ENCODE measurements around the gene SORCS2. TPM values are rescaled to one million over a fixed set of nuclear protein-coding genes. Genes with fewer than 3 reads are reported as not detected.

The SORCS2 gene
- total and polyA plus RNA-seq, 2 of the 8 experiments (the other 6 are each of a cell fraction or from before 2014, with no cell fraction given), result 0.36 to 1.8 TPM

DNA sequence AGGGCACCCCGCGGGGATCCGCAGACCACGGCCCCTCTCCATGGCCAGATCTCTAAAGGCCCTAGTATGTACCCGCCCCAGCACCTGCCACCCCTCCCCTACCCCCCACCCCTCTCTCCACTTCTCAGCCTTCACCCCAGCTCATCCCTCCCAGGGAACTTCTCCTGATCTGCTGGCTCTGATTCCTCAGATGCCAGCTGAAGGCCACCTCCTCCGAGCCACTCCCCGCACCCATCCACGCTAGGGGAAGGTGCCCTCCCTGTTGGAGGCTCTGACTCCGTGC, 230.5 kb downstream of the SORCS2 start:
- DNase-seq (ENCODE audit: low read depth in 1 of 2, low spot score in 2 of 2) (no peak), FAIRE-seq (no peak)
- no peak overlapping the region for H2BK15ac ChIP-seq (ENCODE audit: low read length)
- no peak overlapping the region for H4K91ac ChIP-seq (replicated peaks; ENCODE audit: insufficient read length, low read length)
- H3K23ac ChIP-seq (ENCODE audit: insufficient read length), result no peak overlapping the region
- no peak overlapping the region for H3K9ac ChIP-seq (replicated peaks in 1 of 4; ENCODE audit: extremely low read depth in 1 of 4, low read depth in 3 of 4, low read length in 3 of 4)
- H2BK20ac ChIP-seq (ENCODE audit: low read length), result no peak overlapping the region
- H3K4ac ChIP-seq (replicated peaks; ENCODE audit: insufficient read length, low read depth, low read length), result no peak overlapping the region
- peaks cover 0 to 6% (median under 1%) of the 10 kb centered on the region in 4 experiments; a peak in 4 of 7 replicates for H3K4me1 ChIP-seq (replicated peaks in 1 of 4; ENCODE audit: control insufficient read depth in 3 of 4, insufficient read depth in 4 of 4, low read length in 3 of 4)
- CTCF ChIA-PET (ENCODE audit: partially characterized antibody), result interaction anchor here (1.6 kb wide), 2 partner anchors 9 to 10 kb away, joined by 3 to 5 read pairs; no protein-coding TSS in a partner anchor
- no peak overlapping the region for H3K4me3 ChIP-seq (ENCODE audit: extremely low read depth in 1 of 4, insufficient read depth in 2 of 4, low read depth in 3 of 4, low read length in 4 of 4)
- no peak overlapping the region for H3K4me2 ChIP-seq (ENCODE audit: insufficient read depth in 1 of 2, low read depth in 2 of 2, low read length in 2 of 2)
- no peaks in the 10 kb centered on the region for H3K23me2 ChIP-seq (ENCODE audit: low read depth, low read length)
- H3K79me2 ChIP-seq (ENCODE audit: control insufficient read depth in 1 of 2, insufficient read depth in 2 of 2, low read length in 2 of 2), result no peaks in the 10 kb centered on the region
- H2BK5ac ChIP-seq (ENCODE audit: low read depth, low read length), result no peak overlapping the region
- no peaks in the 10 kb centered on the region for H3K36me3 ChIP-seq (ENCODE audit: control insufficient read depth in 2 of 4, insufficient read depth in 4 of 4, low read length in 3 of 4)
- H3K18ac ChIP-seq (ENCODE audit: extremely low read depth, low read length), result no peak overlapping the region
- H3K9me3 ChIP-seq (ENCODE audit: insufficient read depth in 2 of 2, low read depth in 1 of 2, low read length in 1 of 2), result peaks cover 7% of the 10 kb centered on the region in 2 experiments; a peak in 1 of 4 replicates
- H3K56ac ChIP-seq (replicated peaks; ENCODE audit: insufficient read length, low read depth, low read length), result no peak overlapping the region
- peaks cover 0 to 2% of the 10 kb centered on the region in 2 experiments for H4K20me1 ChIP-seq (replicated peaks in 1 of 2; ENCODE audit: control insufficient read depth in 1 of 2, insufficient read depth in 2 of 2, low read length in 2 of 2)
- no peak overlapping the region for H2BK120ac ChIP-seq (replicated peaks; ENCODE audit: low read depth, low read length)
- no peak overlapping the region for H2AK5ac ChIP-seq (ENCODE audit: low read depth, low read length)
- H2BK12ac ChIP-seq (ENCODE audit: low read depth, low read length), result no peak overlapping the region
- peaks cover 0 to 4% (median 3%) of the 10 kb centered on the region in 4 experiments; a peak in 4 of 7 replicates for H3K27me3 ChIP-seq (replicated peaks in 1 of 4; ENCODE audit: control insufficient read depth in 3 of 4, extremely low read depth in 1 of 4, insufficient read depth in 3 of 4, low read length in 3 of 4)
- no peak overlapping the region for H3K14ac ChIP-seq (ENCODE audit: insufficient read length)
- H3K79me1 ChIP-seq (ENCODE audit: low read depth, low read length), result no peaks in the 10 kb centered on the region
- POLR2A ChIA-PET (ENCODE audit: partially characterized antibody), result no interaction called here
- no peak overlapping the region for H2AFZ ChIP-seq (ENCODE audit: low read length)
- no peak overlapping the region for H4K8ac ChIP-seq (ENCODE audit: extremely low read depth, insufficient read depth, low read length)
- H3K27ac ChIP-seq (ENCODE audit: low read depth, low read length), result no peak overlapping the region
- no peak overlapping the region for H4K5ac ChIP-seq (ENCODE audit: insufficient read length, low read depth, low read length)
- 88% methylated on average over 4 of the region's 9 CpGs; no CpG with 5 or more reads in 1 of the 2 experiments for WGBS, 2 experiments (ENCODE audit: extremely low coverage in 1 of 2, insufficient coverage in 1 of 2, insufficient read length in 1 of 2, insufficient replicate concordance in 2 of 2, low coverage in 1 of 2, low lambda C conversion rate in 2 of 2, missing lambda C conversion rate in 1 of 2)
- no peak for TF ChIP-seq TBP (IDR thresholded peaks at IDR 0.05; ENCODE audit: low read depth, low read length)
- TF ChIP-seq EGR1 (IDR thresholded peaks at IDR 0.05; ENCODE audit: borderline replicate concordance, low read depth, low read length), result no peak
- no peak for TF ChIP-seq BRCA1 (IDR thresholded peaks at IDR 0.05; ENCODE audit: low read depth, low read length)
- no peak for TF ChIP-seq YY1 (IDR thresholded peaks at IDR 0.05; ENCODE audit: low read depth, low read length)
- TF ChIP-seq TEAD4 (IDR thresholded peaks at IDR 0.05; ENCODE audit: low read depth, low read length), result no peak
- no peak for TF ChIP-seq HDAC2 (IDR thresholded peaks at IDR 0.05; ENCODE audit: borderline replicate concordance in 1 of 2, low read depth in 2 of 2, low read length in 2 of 2)
- TF ChIP-seq CBX8 (IDR thresholded peaks at IDR 0.05; ENCODE audit: borderline replicate concordance, low read depth, low read length), result no peak
- TF ChIP-seq MAFK (IDR thresholded peaks at IDR 0.05; ENCODE audit: low read depth, low read length), result no peak
- TF ChIP-seq CBX5 (IDR thresholded peaks at IDR 0.05; ENCODE audit: low read depth, low read length), result no peak
- no peak for TF ChIP-seq CEBPB (IDR thresholded peaks at IDR 0.05; ENCODE audit: low read depth, low read length)
- TF ChIP-seq POLR2A (IDR thresholded peaks at IDR 0.05; ENCODE audit: control extremely low read depth in 1 of 2, low read depth in 2 of 2, low read length in 2 of 2), result no peak
